GM12875 (cell line): Measurements from ENCODE around the gene HAL.

Experiments used
- H3K4me3 ChIP-seq: one replicate; pipeline ENCODE4 v1.5.1; 2011; ENCODE audit warnings: low read depth, low read length, control low read depth
- CTCF ChIP-seq: IDR thresholded peaks from 2 replicates; pipeline ENCODE4 v1.5.1; 2011; ENCODE audit warnings: low read depth, mild to moderate bottlenecking, control low read depth, inconsistent platforms, low read length, moderate library complexity, borderline replicate concordance; ENCODE audit not compliant: insufficient read depth

Gene HAL

GRCh38 chr12:96028538-96028937 lies 32.4 kb upstream of the HAL start:
- H3K4me3 ChIP-seq: no peak overlapping the region
- TF ChIP-seq CTCF: no peak

DNA sequence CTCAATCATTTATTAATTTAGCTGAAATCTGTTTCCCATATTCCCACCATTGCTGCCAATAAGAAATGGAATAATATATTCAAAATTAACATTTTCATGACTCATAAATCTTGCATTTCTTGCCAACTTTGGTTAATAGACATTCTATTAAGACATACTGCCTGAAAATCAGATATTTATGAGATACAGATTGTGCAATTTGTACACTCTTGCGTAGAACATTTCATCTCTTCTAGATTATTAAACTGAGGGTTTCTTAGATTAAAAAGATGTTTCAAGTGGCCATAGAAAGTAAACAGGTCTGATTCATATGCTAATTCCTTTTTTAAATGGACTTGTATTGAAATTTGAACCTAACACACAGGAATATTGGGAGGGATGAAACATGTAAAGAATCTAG lies 30.2 kb upstream of the HAL start:
- no peak overlapping the region for H3K4me3 ChIP-seq

DNA sequence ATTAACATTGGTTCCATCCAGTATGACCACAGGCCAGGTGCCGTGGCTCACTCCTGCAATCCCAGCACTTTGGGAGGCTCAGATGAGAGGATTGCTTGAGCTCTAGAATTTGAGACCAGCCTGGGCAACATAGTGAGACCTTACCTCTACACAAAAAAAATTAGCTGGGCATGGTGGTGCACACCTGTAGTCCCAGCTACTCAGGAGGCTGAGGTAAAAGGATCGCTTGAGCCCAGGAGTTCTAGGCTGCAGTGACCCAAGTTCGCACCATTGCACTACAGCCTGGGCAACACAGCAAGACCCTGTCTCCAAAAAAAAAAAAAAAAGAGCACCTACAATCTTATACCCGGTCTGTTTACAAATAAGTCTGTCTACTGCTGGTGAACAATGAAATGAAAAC lies 29.4 kb upstream of the HAL start:
- TF ChIP-seq CTCF: no peak
- H3K4me3 ChIP-seq: no peak overlapping the region

More for the DNA sequence above, 30.2 kb upstream of the HAL start:
- TF ChIP-seq CTCF: no peak

- TF ChIP-seq CTCF: no peak
- H3K4me3 ChIP-seq: no peak overlapping the region
Observed at GRCh38 chr12:96020314-96021003, 24.3 kb upstream of the HAL start.

- no peak overlapping the region for H3K4me3 ChIP-seq
- peak; percentile 4; the same call in 1 of the 2 replicates for TF ChIP-seq CTCF
Observed at GRCh38 chr12:96015672-96016071, 19.5 kb upstream of the HAL start.

DNA sequence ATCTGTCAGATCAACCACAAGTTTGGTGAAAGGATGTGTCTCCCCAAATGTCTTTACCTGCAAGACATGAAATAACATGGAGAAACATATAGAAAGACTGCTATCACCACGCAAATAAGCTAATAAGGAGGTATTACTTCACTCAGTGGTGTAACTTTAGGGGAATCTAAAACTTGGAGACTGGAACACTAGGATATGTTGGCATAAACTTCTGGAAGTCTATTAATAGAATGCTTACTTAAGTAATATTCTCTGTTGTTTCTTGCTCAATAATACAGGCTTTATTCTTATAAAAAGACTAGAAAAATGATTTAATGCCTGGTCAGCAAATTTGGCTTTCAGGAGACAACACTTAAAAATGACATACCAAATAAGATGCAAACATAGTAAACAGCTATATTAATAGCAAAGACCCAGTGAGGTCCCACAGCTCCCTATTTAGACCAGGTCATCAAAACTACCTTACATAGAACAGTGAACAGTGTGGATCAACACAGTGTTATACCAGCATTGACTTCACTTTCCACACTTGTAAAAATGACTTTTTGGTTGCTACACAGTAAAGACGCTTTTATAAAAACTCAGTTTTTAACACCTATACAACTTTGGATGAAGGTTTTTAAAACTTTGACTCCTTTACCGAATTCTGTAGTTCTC lies 18.9 kb upstream of the HAL start:
- TF ChIP-seq CTCF: no peak
- H3K4me3 ChIP-seq: no peak overlapping the region

DNA sequence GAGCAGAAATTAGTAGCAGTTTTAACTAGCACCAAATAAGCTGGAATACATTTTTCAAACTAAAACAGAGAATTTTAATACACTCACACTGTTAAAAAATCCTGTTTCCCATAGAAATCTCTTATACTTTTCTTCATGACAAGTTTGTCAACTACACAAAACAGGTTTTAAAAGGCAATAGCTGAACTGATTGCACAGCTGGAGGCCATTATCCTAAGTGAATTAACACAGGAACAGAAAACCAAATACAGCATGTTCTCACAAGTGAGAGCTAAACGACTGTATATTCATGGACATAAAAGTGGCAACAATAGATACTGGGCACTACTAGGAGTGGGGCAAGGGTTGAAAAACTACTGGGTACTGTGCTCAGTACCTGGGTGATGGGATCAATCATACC lies 11.6 kb upstream of the HAL start:
- no peak overlapping the region for H3K4me3 ChIP-seq
- TF ChIP-seq CTCF: no peak
